ENCODE measurements around the gene SKIL.

GRCh38 chr3:170397685-170398084, 40.2 kb downstream of the SKIL start:
- no peak for TF ChIP-seq CTCF (conservative IDR thresholded peaks at IDR 0.05)
- no peak for TF ChIP-seq ZFX (IDR thresholded peaks at IDR 0.05)

All from C4-2B (cell line).